Right lobe of liver (tissue), 4 donors: Measurements from ENCODE around the gene PDCD10.

ENCODE experiments used
- CTCF ChIP-seq, 4 donors: fragments of 200-600 bp in 3 of 4; fragments of 450-650 bp in 1 of 4; IDR thresholded peaks; one replicate each; pipeline versions ENCODE4 v1.5.1 to v1.8.0; 2016 to 2022; ENCODE audit warnings: antibody characterized with exemption in 4 of 4, mild to moderate bottlenecking in 2 of 4
- POLR2A ChIP-seq: fragments of 450-650 bp; IDR thresholded peaks from one replicate; pipeline ENCODE4 v1.6.1; 2017; ENCODE audit warnings: antibody characterized with exemption, mild to moderate bottlenecking
- donor health status: DM: no; HTN: no; CAD: no.
- donor health status: DM: no; HTN: no; CAD: no.
- donor health status: DM: no; HTN: yes; CAD: no.

- TF ChIP-seq CTCF (IDR thresholded peaks at IDR 0.05) (no peak), POLR2A (no peak)
Observed at GRCh38 chr3:167649746-167650145, 84.9 kb downstream of the PDCD10 start.
